HCT116 (cell line): ENCODE results near the gene DRAXIN. TPM values are rescaled to one million over a fixed set of nuclear protein-coding genes. Genes with fewer than 3 reads are reported as not detected.

Experiments used
- ATAC-seq: fragments of 200-7000 bp; cut with Tn5 transposase; 2 replicates; pipeline ENCODE4 v1.9.1; 2020; ENCODE audit warnings: mild to moderate bottlenecking, moderate library complexity
- BruUV-seq: library from RNA; stranded (reverse); fragments of 400-500 nt; replicated peaks from 2 replicates; lab custom pipeline; 2021; lab: Mats Ljungman, UMichigan
- CTCF ChIA-PET: fragments of 300-600 bp; sonication (Branson Sonifier 250); formaldehyde crosslinking; loops from one replicate; lab custom pipeline; 2021; ENCODE audit warnings: antibody characterized with exemption; lab: Charles Lee
- POLR2A ChIA-PET: fragments of 300-600, 350-600 bp; sonication (Branson Sonifier 250); formaldehyde crosslinking; loops from one replicate; lab custom pipeline; 2021; ENCODE audit warnings: antibody characterized with exemption; lab: Charles Lee
- RAD21 ChIA-PET, 2 experiments: fragments of 300-600 bp; sonication (Branson Sonifier 250); formaldehyde crosslinking; loops; one replicate each; lab custom pipeline; 2023; ENCODE audit warnings: low total read pairs in 2 of 2; ENCODE audit not compliant: uncharacterized antibody in 2 of 2, unreplicated experiment in 2 of 2, low non-redundant PET in 1 of 2; lab: Charles Lee
- DNase-seq: peaks from one replicate; pipeline ENCODE4 v3.0.0-alpha.2; 2010; ENCODE audit warnings: low read depth, low spot score
- H2AFZ ChIP-seq: fragments of 200-600 bp; shearing (Covaris generic), sonication (generic); 2 replicates; pipeline ENCODE4 v1.6.1; 2017; ENCODE audit warnings: low read depth, mixed run types, mixed read lengths, antibody characterized with exemption, low read length; ENCODE audit not compliant: poor library complexity, severe bottlenecking
- H3K27ac ChIP-seq: 2 replicates; pipeline ENCODE4 v1.5.1; 2012; ENCODE audit warnings: low read depth, low read length
- H3K27me3 ChIP-seq: fragments of 200-600 bp; sonication (generic); 2 replicates; pipeline ENCODE4 v1.6.1; 2016; ENCODE audit warnings: mixed run types, low read length, mixed read lengths; ENCODE audit not compliant: insufficient read depth
- H3K36me3 ChIP-seq, 2 experiments: fragments of 200-500 bp in 1 of 2; fragments of 200-600 bp in 1 of 2; sonication (Bioruptor generic) in 1 of 2; sonication (generic) in 1 of 2; 2 replicates each; pipeline versions ENCODE4 v1.5.1 to v1.6.1; 2014 to 2016; ENCODE audit warnings: low read length in 2 of 2, inconsistent platforms in 1 of 2, mixed read lengths in 1 of 2, mixed run types in 1 of 2; ENCODE audit not compliant: insufficient read depth in 2 of 2, control insufficient read depth in 1 of 2
- H3K4me1 ChIP-seq, 2 experiments: fragments of 200-600 bp in 1 of 2; sonication (generic) in 1 of 2; 2 replicates each; pipeline versions ENCODE4 v1.5.1 to v1.6.1; 2012 to 2017; ENCODE audit warnings: low read length in 2 of 2, inconsistent platforms in 1 of 2, mild to moderate bottlenecking in 1 of 2, mixed read lengths in 1 of 2, mixed run types in 1 of 2, moderate library complexity in 1 of 2; ENCODE audit not compliant: insufficient read depth in 2 of 2, control insufficient read depth in 1 of 2
- H3K4me2 ChIP-seq: fragments of 200-600 bp; sonication (generic); 2 replicates; pipeline ENCODE4 v1.6.1; 2017; ENCODE audit warnings: mixed run types, low read length, mixed read lengths
- H3K4me3 ChIP-seq, 2 experiments: fragments of 200-600 bp in 1 of 2; sonication (generic) in 1 of 2; replicated peaks in 1 of 2; 2 replicates each; pipeline ENCODE4 v1.5.1; 2011 to 2016; ENCODE audit warnings: low read length in 2 of 2, control low read depth in 1 of 2, low read depth in 1 of 2, mild to moderate bottlenecking in 1 of 2, mixed read lengths in 1 of 2, mixed run types in 1 of 2
- H3K79me2 ChIP-seq: fragments of 200-600 bp; sonication (generic); 2 replicates; pipeline ENCODE4 v1.6.1; 2017; ENCODE audit warnings: mild to moderate bottlenecking, mixed run types, low read length, moderate library complexity, mixed read lengths; ENCODE audit not compliant: insufficient read depth
- H3K9ac ChIP-seq: fragments of 200-600 bp; sonication (generic); 2 replicates; pipeline ENCODE4 v1.6.1; 2016; ENCODE audit warnings: low read length, mixed read lengths
- H3K9me2 ChIP-seq: fragments of 200-600 bp; sonication (generic), shearing (Covaris generic); 2 replicates; pipeline ENCODE4 v1.6.1; 2017; ENCODE audit warnings: mixed run types, mild to moderate bottlenecking, moderate library complexity; ENCODE audit not compliant: insufficient read depth
- H3K9me3 ChIP-seq, 2 experiments: fragments of 200-500 bp in 1 of 2; fragments of 200-600 bp in 1 of 2; sonication (Bioruptor generic) in 1 of 2; sonication (generic) in 1 of 2; 2 replicates each; pipeline ENCODE4 v1.6.1; 2014 to 2017; ENCODE audit warnings: low read length in 2 of 2, mixed read lengths in 2 of 2, inconsistent platforms in 1 of 2, low read depth in 1 of 2, mild to moderate bottlenecking in 1 of 2, mixed run types in 1 of 2, moderate library complexity in 1 of 2; ENCODE audit not compliant: control insufficient read depth in 1 of 2, insufficient read depth in 1 of 2
- H4K20me1 ChIP-seq: fragments of 200-600 bp; sonication (generic), shearing (Covaris generic); 2 replicates; pipeline ENCODE4 v1.6.1; 2017; ENCODE audit warnings: mixed run types, mild to moderate bottlenecking, moderate library complexity; ENCODE audit not compliant: insufficient read depth
- CEBPB ChIP-seq: IDR thresholded peaks from 2 replicates; pipeline ENCODE4 v1.6.1; 2012; ENCODE audit warnings: low read depth
- CTCF ChIP-seq, 3 experiments: fragments of 200-600 bp in 1 of 3; sonication (generic) in 1 of 3; IDR thresholded peaks in 2 of 3; conservative IDR thresholded peaks in 1 of 3; 2 replicates each; pipeline ENCODE4 v1.5.1; 2012 to 2017; ENCODE audit warnings: low read depth in 2 of 3, low read length in 2 of 3, antibody characterized with exemption in 1 of 3, borderline replicate concordance in 1 of 3, control low read depth in 1 of 3, mild to moderate bottlenecking in 1 of 3, mixed read lengths in 1 of 3, mixed run types in 1 of 3, moderate library complexity in 1 of 3; ENCODE audit not compliant: insufficient read depth in 1 of 3
- EGR1 ChIP-seq: IDR thresholded peaks from 2 replicates; pipeline ENCODE4 v1.6.1; 2012; ENCODE audit warnings: low read depth
- FOSL1 ChIP-seq: IDR thresholded peaks from 2 replicates; pipeline ENCODE4 v1.6.1; 2012; ENCODE audit warnings: low read depth
- POLR2A ChIP-seq: IDR thresholded peaks from 2 replicates; pipeline ENCODE4 v1.7.0; 2011; ENCODE audit warnings: borderline replicate concordance; ENCODE audit not compliant: insufficient read depth, insufficient read length; ENCODE audit errors: extremely low read depth
- SRF ChIP-seq: IDR thresholded peaks from 2 replicates; pipeline ENCODE4 v1.6.1; 2012; ENCODE audit warnings: low read depth
- YY1 ChIP-seq: IDR thresholded peaks from 2 replicates; pipeline ENCODE4 v1.6.1; 2011; ENCODE audit warnings: low read length, low read depth, moderate library complexity, mild to moderate bottlenecking; ENCODE audit not compliant: insufficient replicate concordance; ENCODE audit errors: extremely low read depth
- ZNF274 ChIP-seq: fragments of 200-500 bp; sonication (Bioruptor generic); IDR thresholded peaks from 2 replicates; pipeline ENCODE4 v1.6.1; 2014; ENCODE audit warnings: mild to moderate bottlenecking, low read depth, low read length, inconsistent platforms
- intact Hi-C: fragments of 100-400 bp; cut with micrococcal nuclease; formaldehyde crosslinking; loops from 2 replicates; pipeline ENCODE4 v1.10.0; 2022
- total RNA-seq: library from RNA; stranded (reverse); gene quantifications from one replicate; pipeline ENCODE4 v1.2.1, GENCODE V29; 2021; ENCODE audit not compliant: unreplicated experiment

DRAXIN gene
- total RNA-seq, 1 experiment from 2014 or later, result 0.47 TPM

GRCh38 chr1:11708554-11709350, 17.2 kb downstream of the DRAXIN start:
- no peak for TF ChIP-seq POLR2A
- TF ChIP-seq ZNF274, result no peak
- no peak for TF ChIP-seq CTCF (IDR thresholded peaks at IDR 0.05 in 2 of 3, conservative IDR thresholded peaks at IDR 0.05 in 1 of 3; ENCODE audit: borderline replicate concordance in 1 of 3, insufficient read depth in 1 of 3, low read depth in 2 of 3, low read length in 2 of 3)
- no peak for TF ChIP-seq CEBPB
- TF ChIP-seq YY1, result no peak
- TF ChIP-seq FOSL1, result no peak
- TF ChIP-seq EGR1, result no peak
- no peak for TF ChIP-seq SRF
- H3K27me3 ChIP-seq, result no peaks in the 10 kb centered on the region
- H3K4me3 ChIP-seq, result no peak overlapping the region

More at GRCh38 chr1:11708554-11709350, 17.2 kb downstream of the DRAXIN start:
- H3K9me2 ChIP-seq, result no peaks in the 10 kb centered on the region
- no peak for ATAC-seq
- no peak overlapping the region for H3K27ac ChIP-seq
- peaks cover 16 to 26% of the 10 kb centered on the region in 2 experiments for H3K4me1 ChIP-seq
- no peak overlapping the region for H3K9ac ChIP-seq
- no TSS peak for BruUV-seq
- H2AFZ ChIP-seq, result no peak overlapping the region
- no peak for DNase-seq
- ChIA-PET CTCF (interaction anchor here (1.3 kb wide), 1 partner anchor 11 kb away, joined by 6 read pairs; no protein-coding TSS in a partner anchor), POLR2A (no interaction called here), RAD21 (interaction anchor here in 1 of 2 experiments (1.1 kb wide), 1 partner anchor 16 kb away, joined by 3 read pairs; no protein-coding TSS in a partner anchor)
- H4K20me1 ChIP-seq, result no peaks in the 10 kb centered on the region
- intact Hi-C loops, result no loop called here
- H3K4me2 ChIP-seq, result peak overlapping the region; percentile 40
- H3K9me3 ChIP-seq, result no peaks in the 10 kb centered on the region
- no peaks in the 10 kb centered on the region for H3K79me2 ChIP-seq
- no peaks in the 10 kb centered on the region for H3K36me3 ChIP-seq
